Measurements from ENCODE around the gene WNT1.

Gene WNT1

GRCh38 chr12:48979602-48980388, 1.7 kb downstream of the WNT1 start:
- Histone ChIP-seq H3K4me3 (ENCODE audit: low read depth, low read length) (no peak overlapping the region), H3K27ac (no peak overlapping the region), H3K36me3 (replicated peaks) (no peaks in the 10 kb centered on the region), H3K27me3 (replicated peaks) (peaks cover 62% of the 10 kb centered on the region)
- TF ChIP-seq, protein P1, sequence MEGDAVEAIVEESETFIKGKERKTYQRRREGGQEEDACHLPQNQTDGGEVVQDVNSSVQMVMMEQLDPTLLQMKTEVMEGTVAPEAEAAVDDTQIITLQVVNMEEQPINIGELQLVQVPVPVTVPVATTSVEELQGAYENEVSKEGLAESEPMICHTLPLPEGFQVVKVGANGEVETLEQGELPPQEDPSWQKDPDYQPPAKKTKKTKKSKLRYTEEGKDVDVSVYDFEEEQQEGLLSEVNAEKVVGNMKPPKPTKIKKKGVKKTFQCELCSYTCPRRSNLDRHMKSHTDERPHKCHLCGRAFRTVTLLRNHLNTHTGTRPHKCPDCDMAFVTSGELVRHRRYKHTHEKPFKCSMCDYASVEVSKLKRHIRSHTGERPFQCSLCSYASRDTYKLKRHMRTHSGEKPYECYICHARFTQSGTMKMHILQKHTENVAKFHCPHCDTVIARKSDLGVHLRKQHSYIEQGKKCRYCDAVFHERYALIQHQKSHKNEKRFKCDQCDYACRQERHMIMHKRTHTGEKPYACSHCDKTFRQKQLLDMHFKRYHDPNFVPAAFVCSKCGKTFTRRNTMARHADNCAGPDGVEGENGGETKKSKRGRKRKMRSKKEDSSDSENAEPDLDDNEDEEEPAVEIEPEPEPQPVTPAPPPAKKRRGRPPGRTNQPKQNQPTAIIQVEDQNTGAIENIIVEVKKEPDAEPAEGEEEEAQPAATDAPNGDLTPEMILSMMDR (IDR thresholded peaks at IDR 0.05; ENCODE audit: low read depth, low read length, missing control alignments) = no peak
- DNase-seq = no peak
- in situ Hi-C loops (cut with HindIII; ENCODE audit: low pct_ligation_motif_present, low sequenced_read_pairs) = no loop called here

DNA sequence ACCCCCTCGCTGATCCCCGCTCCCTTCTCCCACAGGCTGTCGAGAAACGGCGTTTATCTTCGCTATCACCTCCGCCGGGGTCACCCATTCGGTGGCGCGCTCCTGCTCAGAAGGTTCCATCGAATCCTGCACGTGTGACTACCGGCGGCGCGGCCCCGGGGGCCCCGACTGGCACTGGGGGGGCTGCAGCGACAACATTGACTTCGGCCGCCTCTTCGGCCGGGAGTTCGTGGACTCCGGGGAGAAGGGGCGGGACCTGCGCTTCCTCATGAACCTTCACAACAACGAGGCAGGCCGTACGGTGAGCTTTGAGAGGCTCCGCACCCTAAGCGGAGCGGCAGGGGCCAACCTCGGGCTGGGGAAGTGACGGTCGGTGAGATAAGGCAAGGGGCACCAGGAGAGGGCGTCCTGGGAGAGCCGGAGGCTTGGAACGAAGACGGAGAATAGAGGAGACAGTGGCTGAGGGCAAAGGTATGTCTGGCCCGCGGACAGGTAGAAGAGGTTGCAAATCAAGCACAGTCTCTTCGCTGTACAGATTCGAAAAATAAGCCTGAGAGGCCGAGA, 2.3 kb downstream of the WNT1 start:
- Histone ChIP-seq H3K27me3 (replicated peaks) (peaks cover 69% of the 10 kb centered on the region), H3K36me3 (replicated peaks) (no peaks in the 10 kb centered on the region), H3K4me3 (ENCODE audit: low read depth, low read length) (no peak overlapping the region), H3K27ac (no peak overlapping the region)
- no peak for DNase-seq
- TF ChIP-seq, protein P1 (IDR thresholded peaks at IDR 0.05; ENCODE audit: low read depth, low read length, missing control alignments) = no peak
- in situ Hi-C loops (cut with HindIII; ENCODE audit: low pct_ligation_motif_present, low sequenced_read_pairs) = no loop called here

- Histone ChIP-seq H3K36me3 (replicated peaks) (no peaks in the 10 kb centered on the region), H3K27ac (no peak overlapping the region), H3K4me3 (ENCODE audit: low read depth, low read length) (no peak overlapping the region), H3K27me3 (replicated peaks) (peaks cover 75% of the 10 kb centered on the region)
- no peak for DNase-seq
- TF ChIP-seq, protein P1 (IDR thresholded peaks at IDR 0.05; ENCODE audit: low read depth, low read length, missing control alignments) = peak; percentile 33
- in situ Hi-C loops (cut with HindIII; ENCODE audit: low pct_ligation_motif_present, low sequenced_read_pairs) = no loop called here
These were observed 3.0 kb downstream of the WNT1 start for GRCh38 chr12:48980953-48981756.

GRCh38 chr12:48981757-48982157, 3.6 kb downstream of the WNT1 start:
- Histone ChIP-seq H3K27ac (no peak overlapping the region), H3K4me3 (ENCODE audit: low read depth, low read length) (no peak overlapping the region), H3K27me3 (replicated peaks) (peaks cover 80% of the 10 kb centered on the region), H3K36me3 (replicated peaks) (no peaks in the 10 kb centered on the region)
- TF ChIP-seq, protein P1 (IDR thresholded peaks at IDR 0.05; ENCODE audit: low read depth, low read length, missing control alignments) = no peak
- in situ Hi-C loops (cut with HindIII; ENCODE audit: low pct_ligation_motif_present, low sequenced_read_pairs) = no loop called here
- no peak for DNase-seq

- H3K4me3 ChIP-seq (ENCODE audit: low read depth, low read length) = no peak overlapping the region
- DNase-seq = no peak
- H3K36me3 ChIP-seq (replicated peaks) = no peaks in the 10 kb centered on the region
- H3K27me3 ChIP-seq (replicated peaks) = peaks cover 88% of the 10 kb centered on the region
- TF ChIP-seq, protein P1 (IDR thresholded peaks at IDR 0.05; ENCODE audit: low read depth, low read length, missing control alignments) = no peak
- in situ Hi-C loops (cut with HindIII; ENCODE audit: low pct_ligation_motif_present, low sequenced_read_pairs) = no loop called here
- no peak overlapping the region for H3K27ac ChIP-seq
These were observed 4.4 kb downstream of the WNT1 start for GRCh38 chr12:48982397-48983080.
